CD4-positive, alpha-beta T cell treated with Interleukin-21 for 1 hour (primary cell): ENCODE results near the gene MMP7.

Experiments used
- DNase-seq: peaks from one replicate; pipeline ENCODE4 v3.0.0-alpha.2; 2020

Gene MMP7, protein sequence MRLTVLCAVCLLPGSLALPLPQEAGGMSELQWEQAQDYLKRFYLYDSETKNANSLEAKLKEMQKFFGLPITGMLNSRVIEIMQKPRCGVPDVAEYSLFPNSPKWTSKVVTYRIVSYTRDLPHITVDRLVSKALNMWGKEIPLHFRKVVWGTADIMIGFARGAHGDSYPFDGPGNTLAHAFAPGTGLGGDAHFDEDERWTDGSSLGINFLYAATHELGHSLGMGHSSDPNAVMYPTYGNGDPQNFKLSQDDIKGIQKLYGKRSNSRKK

DNA sequence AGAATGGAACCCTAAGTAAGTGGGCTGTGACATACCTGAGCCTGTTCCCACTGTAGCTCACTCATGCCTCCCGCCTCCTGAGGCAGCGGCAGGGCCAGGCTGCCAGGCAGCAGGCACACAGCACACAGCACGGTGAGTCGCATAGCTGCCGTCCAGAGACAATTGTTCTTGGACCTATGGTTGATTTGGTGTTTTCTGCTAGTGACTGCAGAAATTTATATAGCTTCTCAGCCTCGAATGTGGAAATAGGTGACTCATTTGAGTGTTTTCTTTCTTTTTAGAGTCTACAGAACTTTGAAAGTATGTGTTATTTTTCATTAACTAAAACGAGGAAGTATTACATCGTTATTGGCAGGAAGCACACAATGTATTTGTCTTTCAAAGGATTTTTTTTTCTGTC is at the start of gene MMP7:
Gene MMP7, minus strand, starts transcription at position 190 of the 400 bp plus-strand sequence. Its CDS starts 47 bp downstream, at position 143.
- DNase-seq, result no peak

DNA sequence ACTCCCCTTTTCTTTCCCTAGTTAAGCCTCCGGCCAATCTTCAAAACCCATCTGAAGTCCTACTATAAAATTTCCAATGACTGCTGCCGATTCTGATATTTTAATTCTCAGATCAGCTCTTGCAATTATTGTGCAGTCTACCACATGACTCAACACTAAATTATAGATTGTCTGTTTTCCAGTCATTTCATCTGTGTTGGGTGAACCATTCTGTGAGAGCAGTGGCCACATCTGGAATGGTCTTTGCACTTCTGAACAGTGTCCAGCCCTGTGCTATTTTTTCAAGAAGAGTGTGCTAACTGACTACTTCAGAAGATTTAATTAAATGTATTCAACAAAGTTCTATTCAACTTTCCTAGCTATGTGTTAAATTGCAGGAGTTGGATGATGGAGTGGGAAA is 47.2 kb upstream of the MMP7 start:
- DNase-seq, result no peak

DNA sequence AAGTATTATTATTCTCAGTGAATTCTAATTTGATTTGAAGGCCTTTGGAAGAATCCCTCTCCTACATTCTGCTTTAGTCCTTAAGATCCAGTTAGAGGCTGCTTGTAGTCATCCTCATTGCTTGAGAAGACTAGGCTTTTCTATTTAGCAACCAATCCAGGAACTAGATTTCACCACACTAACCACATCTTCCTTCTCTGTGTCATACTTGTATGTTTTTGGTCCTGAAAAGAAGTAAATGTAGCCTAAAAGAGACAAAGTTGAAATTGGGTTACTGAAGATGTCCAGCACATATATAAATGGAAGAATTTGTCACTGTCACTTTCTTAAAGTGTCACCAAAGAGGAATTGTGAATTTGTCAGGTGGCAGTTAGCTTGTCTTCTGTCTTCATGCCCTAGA is 46.6 kb upstream of the MMP7 start:
- peak; percentile 7 for DNase-seq

DNA sequence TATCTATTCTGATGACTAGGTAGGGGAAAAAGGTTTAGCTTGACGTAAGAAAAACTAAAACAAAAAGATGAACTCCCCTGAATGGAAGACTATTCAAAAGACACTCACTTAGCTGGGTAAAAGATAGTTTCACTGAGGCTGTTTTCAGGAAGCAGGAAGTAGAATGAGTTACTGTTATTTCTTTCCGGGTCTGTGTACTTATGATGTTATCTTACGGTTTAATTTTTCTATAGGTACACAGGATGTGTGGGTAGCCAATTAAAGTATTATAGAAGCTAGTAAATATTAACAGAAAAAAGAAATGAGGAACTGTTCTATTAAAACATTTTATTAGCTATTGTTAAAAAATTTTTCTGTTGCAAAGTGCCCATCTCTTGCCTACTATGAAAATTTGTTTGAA is 45.8 kb upstream of the MMP7 start:
- DNase-seq, result peak; percentile 13

- no peak for DNase-seq
Observed at GRCh38 chr11:102575012-102575411, 44.5 kb upstream of the MMP7 start.

GRCh38 chr11:102573851-102574250 is 43.3 kb upstream of the MMP7 start:
- no peak for DNase-seq

DNA sequence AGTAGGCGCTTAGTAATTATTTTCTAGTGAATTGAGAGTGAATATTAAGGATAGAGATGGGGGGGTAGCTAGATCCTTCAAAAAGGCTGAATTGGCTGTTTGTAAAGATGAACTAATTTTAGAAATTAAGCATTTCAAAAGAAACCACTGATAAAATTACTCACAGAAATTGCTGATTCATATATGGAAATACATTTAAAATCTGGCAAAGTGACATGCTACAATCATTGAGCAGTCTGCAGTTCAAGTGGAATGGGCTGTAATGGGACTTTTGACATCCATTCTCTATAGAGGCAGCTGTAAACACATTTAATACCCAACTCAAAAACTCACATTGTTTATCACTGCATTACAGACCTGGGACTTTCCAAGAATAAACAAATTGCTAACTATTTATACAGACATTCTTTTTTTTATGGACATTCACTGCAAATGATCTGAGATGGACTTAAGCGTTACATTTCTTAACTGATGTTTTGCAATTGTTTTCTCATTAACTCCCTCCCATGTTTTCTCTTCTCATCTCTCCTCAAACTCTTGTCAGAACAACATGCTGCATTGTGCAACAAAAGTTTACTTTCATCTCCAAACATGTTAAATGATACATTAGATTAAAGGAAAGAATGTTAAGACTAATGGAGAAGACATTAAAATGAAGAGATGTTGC is 42.1 kb upstream of the MMP7 start:
- no peak for DNase-seq

GRCh38 chr11:102568851-102569250 is 38.3 kb upstream of the MMP7 start:
- DNase-seq, result no peak

- no peak for DNase-seq
Observed at GRCh38 chr11:102566112-102566511, 35.6 kb upstream of the MMP7 start.

GRCh38 chr11:102564110-102564509 is 33.6 kb upstream of the MMP7 start:
- DNase-seq, result no peak

- no peak for DNase-seq
Observed at GRCh38 chr11:102561636-102562035, 31.1 kb upstream of the MMP7 start.

DNA sequence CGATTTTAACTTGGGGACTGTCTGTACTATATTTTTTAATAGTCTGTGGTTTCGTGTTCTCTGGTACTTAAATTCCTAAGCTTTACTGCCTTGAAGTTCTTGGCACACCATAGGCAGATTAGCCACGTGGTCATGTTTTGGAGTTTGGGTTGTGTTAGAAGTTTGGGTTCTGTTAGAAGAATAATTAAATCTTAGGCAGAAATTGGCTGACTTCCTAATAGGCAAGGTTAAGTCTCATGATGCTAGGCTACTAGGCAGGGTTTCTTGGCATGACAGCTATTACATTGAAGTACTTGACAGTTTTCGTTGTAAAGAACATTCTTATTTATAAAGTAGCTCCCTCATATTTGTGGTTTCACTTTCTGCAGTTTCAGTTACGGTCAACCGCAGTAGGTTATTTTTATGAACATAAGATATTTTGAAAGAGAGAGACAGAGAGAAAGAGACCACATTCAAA is 30.0 kb upstream of the MMP7 start:
- DNase-seq, result peak; percentile 38

DNA sequence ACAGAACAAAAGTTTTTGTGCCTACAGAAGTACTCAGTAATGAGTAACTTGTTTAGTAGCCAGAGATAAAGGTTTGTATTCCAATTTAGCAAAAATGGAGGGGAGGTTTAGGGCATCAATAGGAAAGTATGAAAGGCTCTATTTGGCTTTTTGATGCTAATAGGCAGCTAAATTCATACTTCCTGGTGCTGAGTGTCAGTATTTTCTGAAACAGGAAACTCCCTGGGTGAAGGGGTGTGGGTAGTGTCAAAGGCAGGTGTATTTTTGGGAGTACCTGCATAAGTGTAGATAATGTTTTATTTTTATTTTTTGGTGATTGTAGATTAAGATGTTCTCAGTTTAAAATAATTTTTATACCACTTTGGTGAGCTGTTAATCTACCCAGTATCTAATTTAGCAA is 29.3 kb upstream of the MMP7 start:
- DNase-seq, result peak; percentile 33

DNA sequence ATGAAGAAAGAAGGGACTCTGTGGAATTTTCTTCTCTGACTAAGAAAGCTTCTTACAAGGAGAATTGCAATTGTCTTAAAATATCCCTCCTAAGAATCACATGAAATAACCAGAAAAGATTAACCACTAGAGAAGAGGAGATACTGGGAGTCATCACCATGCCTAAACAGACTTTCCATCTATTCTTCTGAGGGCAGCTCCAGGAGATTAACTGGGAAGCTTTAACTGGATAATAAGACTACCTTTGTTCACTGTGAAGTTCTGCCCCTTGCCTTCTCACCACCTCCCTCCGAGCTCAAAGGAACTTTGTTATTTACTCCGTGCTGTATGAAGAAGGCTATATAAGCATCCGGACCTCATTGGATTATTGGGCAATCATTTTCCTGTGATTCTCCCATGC is 24.5 kb upstream of the MMP7 start:
- DNase-seq, result no peak

GRCh38 chr11:102553835-102554282 is 23.3 kb upstream of the MMP7 start:
- no peak for DNase-seq

DNA sequence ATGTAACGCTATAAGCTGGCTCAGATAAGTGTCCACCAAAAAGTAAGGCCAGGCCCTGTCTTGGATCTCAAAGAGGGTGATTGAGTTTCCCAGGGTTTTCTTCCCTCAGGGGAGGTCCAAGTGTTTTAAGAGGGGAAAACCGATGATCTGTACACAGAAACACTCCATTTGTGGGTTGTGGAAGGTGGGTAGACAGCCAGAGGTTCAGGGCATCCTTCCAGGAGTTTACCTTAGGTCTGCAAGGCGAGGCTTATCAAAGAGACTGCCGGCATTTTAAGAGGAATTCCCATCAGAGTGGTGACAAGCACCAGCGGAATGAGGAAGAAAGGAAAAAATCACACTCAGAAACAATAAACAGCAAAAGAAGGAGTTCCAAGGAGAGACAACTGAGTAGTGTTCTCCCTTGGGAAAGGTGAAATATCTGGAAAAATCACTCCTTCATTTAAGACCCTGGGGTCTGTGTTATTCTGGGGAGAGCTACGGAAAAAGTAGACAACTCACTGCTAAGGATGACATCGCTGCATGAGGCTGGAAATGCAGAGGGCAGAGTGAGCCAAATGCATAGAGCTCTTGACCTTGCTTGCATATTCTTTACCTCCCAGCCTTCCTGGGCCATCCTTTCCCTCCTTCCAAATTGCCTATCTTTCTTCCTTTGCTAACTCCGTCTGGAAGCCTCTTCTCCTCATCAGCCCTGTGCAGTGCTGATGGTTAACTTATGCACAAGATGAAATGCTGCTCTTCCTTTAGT is 22.1 kb upstream of the MMP7 start:
- DNase-seq, result no peak

DNA sequence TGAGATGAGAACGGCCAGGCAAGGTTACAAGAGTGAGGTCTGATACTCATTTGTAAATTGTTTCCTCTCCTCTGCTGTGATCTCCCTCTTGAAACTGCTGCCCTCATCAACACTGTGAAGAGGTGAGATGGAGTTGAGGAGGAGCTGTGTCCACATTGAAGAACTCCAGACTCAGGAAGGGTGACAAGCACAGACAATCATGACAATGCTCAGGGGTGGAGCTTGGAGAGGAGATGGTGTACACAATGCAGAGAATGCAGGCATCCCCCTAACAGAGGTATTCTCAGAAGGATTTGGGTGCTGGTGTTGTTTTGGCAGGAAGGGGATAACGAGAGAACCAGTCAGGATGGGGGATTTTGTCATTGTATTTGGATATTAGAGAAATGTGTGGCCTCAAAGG is 21.5 kb upstream of the MMP7 start:
- no peak for DNase-seq

DNA sequence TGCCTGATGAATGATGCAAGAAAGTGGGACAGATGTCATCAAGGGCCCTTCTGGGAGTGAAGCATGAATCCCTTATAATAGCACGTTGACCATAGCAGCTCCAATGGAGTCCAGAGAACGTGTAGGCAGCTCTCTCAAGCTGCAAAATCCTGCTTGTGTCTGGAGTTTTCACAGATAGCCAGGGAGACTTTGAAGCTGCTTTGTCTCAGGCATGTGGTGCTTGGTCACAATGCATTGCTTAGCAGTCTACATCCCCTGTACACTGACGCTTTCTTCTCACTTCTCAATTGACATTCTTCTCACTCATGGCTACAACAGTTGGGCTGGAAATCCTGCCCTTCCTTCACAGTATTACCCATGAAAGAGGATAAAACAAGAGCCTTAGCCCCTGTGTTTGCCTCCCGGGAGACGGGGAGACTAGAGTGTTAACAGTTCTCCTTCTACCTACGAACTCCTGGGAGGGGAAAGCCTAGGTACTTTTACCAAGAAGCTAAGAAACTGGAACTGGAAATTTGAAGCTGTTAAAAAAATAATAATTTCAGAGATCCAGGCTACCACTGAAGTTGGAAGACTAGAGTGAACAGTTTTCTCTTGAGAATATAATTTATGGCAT is 20.7 kb upstream of the MMP7 start:
- DNase-seq, result no peak

DNA sequence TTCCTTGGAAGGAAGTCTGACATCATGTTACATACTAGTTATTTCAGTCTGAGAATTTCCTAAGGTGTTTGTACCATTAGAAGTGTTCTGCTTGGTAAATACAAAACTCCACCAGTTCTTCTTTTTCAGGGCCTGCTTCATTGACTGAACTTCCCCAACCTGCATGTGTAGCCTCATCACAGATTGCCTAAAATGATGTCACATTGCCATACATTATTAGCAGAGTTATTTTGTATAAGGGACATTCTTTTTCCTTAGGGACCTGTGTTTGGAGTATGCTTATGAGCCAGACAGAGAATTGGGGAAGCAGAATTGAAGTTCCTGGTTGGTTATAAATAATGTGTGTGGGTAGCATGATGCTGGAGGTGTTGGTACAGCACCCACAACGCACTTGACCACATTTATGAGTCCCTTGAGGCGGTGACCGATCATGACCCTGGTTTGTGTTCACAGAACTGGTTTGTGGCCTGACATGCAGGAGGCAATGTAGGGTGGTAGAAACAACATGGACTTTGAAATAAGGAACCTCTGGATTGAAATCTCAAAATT is 16.4 kb upstream of the MMP7 start:
- peak; percentile 24 for DNase-seq

- no peak for DNase-seq
Observed at GRCh38 chr11:102546427-102546826, 15.9 kb upstream of the MMP7 start.

- no peak for DNase-seq
Observed at GRCh38 chr11:102545701-102546100, 15.2 kb upstream of the MMP7 start.

DNA sequence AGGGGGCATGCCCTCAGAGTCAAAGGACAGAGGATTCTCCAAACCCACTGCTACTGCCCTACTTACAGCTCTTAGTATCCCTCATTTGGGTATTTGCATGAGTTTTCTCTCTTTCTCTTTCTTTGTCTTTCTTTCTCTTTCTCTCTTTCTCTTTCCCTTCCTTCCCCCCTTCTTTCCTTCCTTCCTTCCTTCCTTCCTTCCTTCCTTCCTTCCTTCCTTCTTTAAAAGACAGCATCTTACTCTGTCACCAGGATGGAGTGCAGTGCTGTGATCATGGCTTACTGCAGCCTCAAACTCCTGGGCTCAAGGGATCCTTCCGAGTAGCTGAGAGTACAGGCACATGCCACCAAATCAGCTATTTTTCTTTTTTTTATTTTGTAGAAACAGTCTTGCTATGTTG is 14.0 kb upstream of the MMP7 start:
- no peak for DNase-seq

- no peak for DNase-seq
Observed at GRCh38 chr11:102539567-102539966, 9.0 kb upstream of the MMP7 start.
